Occipital lobe (tissue), 2 donors: ENCODE data around the gene LRP1-AS. TPM values are rescaled to one million over a fixed set of nuclear protein-coding genes. Genes with fewer than 3 reads are reported as not detected.

ENCODE experiments used
- DNase-seq: peaks from one replicate; lab custom pipeline; 2025; lab: John Stamatoyannopoulos, UW
- total RNA-seq: library from RNA; depleted of rRNA; stranded (reverse); fragments of >200 nt; gene quantifications from one replicate; pipeline ENCODE4 v1.2.3, GENCODE V29; 2014

Gene LRP1-AS
- total RNA-seq, 1 donor from 2014 or later = not detected

GRCh38 chr12:57142121-57142520 lies 5.3 kb downstream of the LRP1-AS start:
- no peak for DNase-seq

GRCh38 chr12:57141249-57141648 lies 6.2 kb downstream of the LRP1-AS start:
- no peak for DNase-seq

DNA sequence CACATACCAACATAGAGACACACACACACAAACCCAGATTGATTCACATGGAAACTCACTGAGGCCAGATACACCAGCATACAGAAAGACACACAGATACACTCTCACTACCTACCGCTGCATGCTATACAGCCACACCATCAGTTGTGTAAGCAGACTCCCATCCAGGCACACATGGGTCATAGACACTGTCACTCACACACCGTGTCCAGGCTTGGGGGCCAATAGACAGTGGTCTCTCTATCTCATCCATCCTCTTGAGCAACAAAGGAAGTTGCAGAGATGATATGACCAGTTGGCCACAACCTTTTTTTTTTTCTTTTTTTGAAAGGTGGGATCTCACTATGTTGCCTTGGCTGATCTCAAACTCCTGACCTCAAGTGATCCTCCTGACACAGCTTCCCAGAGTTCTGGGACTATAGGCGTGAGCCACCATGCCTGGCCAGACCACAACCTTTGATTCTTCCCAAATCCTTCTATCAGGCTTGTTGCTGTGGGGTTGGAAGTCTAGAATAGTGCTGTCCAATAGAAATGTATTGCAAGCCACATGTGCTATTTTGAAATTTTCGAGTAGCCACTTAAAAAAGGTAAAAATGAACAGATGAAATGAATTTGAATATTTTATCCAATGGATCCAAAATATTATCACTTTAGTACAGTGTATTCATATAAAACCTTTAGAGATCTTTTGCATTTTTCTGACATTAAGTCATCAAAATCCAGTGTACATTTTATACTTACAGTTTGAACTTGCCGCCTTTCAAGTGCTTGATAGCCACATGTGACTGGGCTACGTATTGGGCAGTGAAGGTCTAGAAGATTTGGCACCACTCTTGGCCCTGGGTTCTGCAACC lies 7.4 kb downstream of the LRP1-AS start:
- DNase-seq = no peak

DNA sequence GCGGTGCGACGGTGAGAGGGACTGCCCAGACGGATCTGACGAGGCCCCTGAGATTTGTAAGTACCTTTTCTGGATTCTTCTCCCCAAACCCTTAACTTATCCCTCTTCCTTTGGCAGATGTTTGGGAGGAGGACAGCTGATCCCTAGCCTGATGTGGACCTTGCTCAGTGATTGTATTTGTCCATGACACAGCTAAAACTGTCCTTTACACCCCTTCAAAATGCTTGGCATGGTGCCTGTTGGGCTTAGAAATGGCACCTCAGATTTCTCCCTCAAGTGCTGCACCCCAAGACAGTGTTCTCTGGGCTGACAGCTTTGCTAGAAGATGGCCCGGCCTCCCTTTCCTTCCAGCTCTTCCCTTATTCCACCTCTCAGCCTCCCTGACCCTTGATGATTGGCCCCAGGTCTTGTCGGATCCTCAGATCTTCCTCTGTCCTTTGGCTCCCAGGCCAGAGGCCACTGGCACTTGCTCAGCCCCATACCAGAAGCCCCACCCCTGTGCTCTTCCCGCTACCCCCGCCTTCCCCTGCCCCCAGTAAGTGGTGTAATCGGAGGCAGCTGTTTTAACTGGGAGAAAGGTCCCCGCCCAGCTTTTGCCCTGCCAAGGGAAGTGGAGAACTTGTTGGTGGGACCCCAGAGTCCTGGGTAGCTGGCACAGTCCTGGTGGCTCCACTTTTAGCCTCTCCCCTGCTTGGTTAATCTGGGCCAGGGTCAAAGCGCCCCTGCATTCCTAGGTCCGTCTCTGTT lies 8.7 kb downstream of the LRP1-AS start:
- no peak for DNase-seq

GRCh38 chr12:57135527-57136326 lies 11.7 kb downstream of the LRP1-AS start:
- peak; percentile 60 for DNase-seq

DNA sequence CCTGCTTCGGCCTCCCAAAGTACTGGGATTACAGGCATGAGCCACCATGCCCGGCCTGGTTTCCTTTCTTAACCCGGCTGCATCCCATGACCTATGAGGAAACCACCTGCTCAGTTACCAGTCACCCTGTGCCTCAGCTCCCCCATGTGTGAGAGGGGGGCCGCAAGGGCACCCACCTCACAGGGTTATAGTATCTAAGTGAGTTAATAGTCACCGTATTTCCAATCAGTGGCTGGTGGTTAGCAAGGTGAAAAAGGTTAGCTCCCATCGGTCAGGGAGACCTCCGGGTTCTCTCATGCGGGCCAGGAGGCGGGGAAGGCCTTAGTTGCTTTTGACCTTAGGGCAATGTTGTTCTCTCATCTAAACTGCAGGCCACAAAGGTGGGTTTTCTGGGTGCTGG lies 12.5 kb downstream of the LRP1-AS start:
- DNase-seq = no peak

DNA sequence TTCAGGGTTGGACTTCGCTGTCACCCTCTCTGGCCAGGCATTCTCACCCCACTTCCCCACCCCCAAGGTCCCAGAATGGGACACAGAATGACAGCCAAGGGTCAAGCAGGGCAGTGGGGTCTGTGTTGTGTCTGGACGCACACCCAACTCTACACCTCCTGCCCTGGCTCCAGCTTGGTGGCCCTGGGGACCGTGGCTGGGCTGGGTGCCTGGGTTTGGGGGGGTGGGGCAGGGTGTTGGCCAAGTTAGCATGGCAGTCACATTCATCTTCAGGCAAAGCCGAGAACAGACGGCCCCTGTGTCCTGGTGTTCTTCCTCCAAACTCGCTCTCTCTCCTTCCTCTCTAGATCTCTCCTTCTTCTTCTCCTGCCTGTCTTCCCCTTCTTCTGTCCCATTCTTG lies 13.5 kb downstream of the LRP1-AS start:
- no peak for DNase-seq

DNA sequence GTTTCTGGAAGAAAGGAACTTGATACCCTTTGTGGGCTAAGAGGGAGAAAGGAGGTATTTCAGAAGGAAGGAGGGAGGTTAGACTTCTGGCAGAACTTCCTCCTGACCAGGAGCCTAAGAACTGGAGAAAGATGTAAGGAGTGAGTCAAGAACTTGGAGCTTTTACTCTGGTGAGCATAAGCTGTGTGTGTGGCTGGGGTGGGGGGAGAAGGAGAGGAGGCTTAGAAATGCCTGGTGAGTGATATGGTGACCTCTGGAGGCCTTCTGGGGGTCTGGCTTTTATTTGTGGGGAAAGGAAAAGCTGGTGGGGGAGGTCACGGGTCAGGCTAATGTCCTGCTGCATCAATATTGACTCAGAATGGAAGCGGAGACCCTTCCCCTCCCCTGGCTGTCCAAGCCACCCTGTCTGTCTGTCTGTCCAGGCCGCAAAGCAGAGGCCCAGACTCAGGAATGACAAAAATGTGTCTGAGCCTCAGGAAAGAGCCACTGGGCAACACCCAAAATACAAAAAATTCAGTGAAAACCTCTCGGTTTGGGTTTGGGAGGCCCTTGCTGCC lies 14.3 kb downstream of the LRP1-AS start:
- no peak for DNase-seq

GRCh38 chr12:57131896-57132744 lies 15.3 kb downstream of the LRP1-AS start:
- DNase-seq = no peak

DNA sequence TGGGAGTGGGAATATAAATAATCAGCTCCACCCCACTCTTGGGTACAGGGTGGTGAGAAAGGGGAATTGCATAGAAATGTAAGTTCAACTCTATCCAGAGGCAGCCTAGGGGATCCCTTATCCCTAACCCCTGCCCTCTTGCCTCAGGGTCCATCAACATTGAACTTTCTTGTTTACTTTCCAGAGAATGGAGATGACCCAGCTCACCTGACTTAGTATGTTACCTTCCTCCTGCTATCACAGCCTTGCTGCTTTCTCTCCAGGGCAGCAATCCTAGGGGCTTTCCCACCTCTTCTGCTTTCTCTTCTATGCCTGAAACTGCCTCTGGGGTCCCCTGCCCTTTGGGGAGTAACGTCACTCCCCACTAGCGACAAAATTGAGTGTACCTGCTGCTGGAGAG lies 16.5 kb downstream of the LRP1-AS start:
- no peak for DNase-seq

GRCh38 chr12:57129889-57130288 lies 17.5 kb downstream of the LRP1-AS start:
- DNase-seq = no peak

GRCh38 chr12:57129321-57129842 lies 18.0 kb downstream of the LRP1-AS start:
- no peak for DNase-seq

- no peak for DNase-seq
Measured at GRCh38 chr12:57128519-57129247, 18.7 kb downstream of the LRP1-AS start.

DNA sequence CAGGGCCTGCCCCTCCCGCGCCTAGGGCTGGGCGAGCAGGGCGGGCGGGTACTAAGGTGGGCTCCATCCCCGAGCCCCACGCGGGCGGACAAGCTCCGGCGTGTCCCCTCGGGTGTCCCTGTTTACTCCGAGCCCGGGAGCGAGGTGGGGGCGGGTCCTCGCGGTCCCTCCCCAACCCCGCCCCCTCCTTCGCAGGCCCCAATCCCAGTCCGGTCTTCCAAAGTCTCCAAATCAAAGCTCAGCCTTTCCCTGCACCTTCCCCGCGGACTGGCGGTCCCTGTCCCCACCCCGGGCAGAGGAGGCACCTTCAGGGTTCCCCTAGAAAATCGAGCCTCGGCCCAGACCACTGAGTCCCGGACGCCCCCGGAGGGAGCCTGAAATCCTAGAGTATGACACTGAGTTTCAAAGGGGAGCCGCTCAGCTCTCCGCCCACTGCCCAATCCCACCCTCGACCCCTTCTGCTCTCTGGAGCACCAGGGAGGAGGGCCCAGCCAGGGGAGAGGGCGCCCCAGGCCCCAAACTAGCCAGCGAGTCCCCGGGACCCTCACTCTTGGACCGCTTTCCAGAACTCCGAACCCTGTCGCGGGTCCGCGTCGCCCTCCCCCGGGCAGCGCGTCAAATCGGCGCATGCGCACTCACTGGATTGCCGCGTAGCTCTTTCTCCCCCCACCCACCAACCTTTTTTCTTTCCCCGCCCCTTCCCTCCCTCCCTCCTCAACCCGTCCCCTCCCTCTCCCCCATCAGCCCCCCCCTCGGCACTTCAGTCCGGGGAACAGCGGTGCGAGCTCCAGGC lies 19.5 kb downstream of the LRP1-AS start, which contains the start of gene LRP1:
Gene LRP1 (plus strand): TSS at position 758 of the 793 bp plus-strand sequence. CDS start 482 bp downstream, outside the sequence.
- peak; percentile 73 for DNase-seq

- DNase-seq = peak; percentile 28
Measured at GRCh38 chr12:57127101-57127725, 20.2 kb downstream of the LRP1-AS start.

GRCh38 chr12:57126561-57126960 lies 20.9 kb downstream of the LRP1-AS start:
- DNase-seq = no peak

- no peak for DNase-seq
Measured at GRCh38 chr12:57126061-57126460, 21.4 kb downstream of the LRP1-AS start.

DNA sequence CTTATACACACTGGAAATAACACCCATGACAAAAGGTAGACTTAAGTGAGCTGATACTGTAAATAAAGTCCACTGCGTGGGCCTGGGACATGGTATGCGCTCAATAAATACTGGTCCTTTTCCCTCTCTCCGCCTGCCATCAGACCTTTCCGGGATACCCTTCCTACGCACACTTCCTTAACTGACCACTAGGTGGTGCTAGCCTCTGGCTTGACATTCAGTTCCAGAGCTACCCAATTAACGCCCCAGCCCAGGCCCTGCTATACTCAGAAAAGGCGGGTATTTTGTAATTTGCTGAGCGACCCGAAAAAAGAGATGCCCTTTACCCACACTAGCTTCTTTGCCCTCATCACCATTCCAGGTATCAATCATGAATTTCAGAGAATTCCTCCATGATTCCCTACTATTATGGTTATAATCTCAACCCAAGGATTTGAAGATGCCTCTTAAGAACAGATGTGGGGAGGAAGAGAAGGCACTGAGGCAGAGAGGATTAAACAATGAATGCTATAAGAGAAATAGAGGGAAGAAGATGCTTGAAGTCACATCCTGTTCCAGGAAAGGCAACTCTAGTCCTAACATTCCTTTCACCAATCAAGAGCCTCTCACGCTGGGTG lies 23.1 kb downstream of the LRP1-AS start:
- peak; percentile 40 for DNase-seq
